Stimulated activated naive CD8-positive, alpha-beta T cell treated with anti-CD3 and anti-CD28 coated beads, Interleukin-15, Interleukin-2, amounts not matched to agents 100 ng/mL and 50 ng/mL, for 24 hours (primary cell): ENCODE results near the gene APMAP.
"Not testable (repeated sequence)": the region's sequence is repeated elsewhere in the genome, so short reads cannot be mapped to it uniquely, and the experiment has no call there.

ENCODE experiments used
- H3K27ac Mint-ChIP-seq: one replicate; pipeline ENCODE4 v1.8.0; 2021; ENCODE audit warnings: mild to moderate bottlenecking, mixed read lengths
- H3K27me3 Mint-ChIP-seq: one replicate; pipeline ENCODE4 v1.8.0; 2021; ENCODE audit warnings: mixed read lengths
- H3K36me3 Mint-ChIP-seq: one replicate; pipeline ENCODE4 v1.8.0; 2021; ENCODE audit warnings: low read depth, mixed read lengths
- H3K4me1 Mint-ChIP-seq: one replicate; pipeline ENCODE4 v1.8.0; 2021; ENCODE audit warnings: low read depth, mixed read lengths
- H3K4me3 Mint-ChIP-seq: one replicate; pipeline ENCODE4 v1.8.0; 2021; ENCODE audit warnings: mild to moderate bottlenecking, mixed read lengths
- H3K9me3 Mint-ChIP-seq: one replicate; pipeline ENCODE4 v1.8.0; 2021; ENCODE audit warnings: mixed read lengths

Gene APMAP

DNA sequence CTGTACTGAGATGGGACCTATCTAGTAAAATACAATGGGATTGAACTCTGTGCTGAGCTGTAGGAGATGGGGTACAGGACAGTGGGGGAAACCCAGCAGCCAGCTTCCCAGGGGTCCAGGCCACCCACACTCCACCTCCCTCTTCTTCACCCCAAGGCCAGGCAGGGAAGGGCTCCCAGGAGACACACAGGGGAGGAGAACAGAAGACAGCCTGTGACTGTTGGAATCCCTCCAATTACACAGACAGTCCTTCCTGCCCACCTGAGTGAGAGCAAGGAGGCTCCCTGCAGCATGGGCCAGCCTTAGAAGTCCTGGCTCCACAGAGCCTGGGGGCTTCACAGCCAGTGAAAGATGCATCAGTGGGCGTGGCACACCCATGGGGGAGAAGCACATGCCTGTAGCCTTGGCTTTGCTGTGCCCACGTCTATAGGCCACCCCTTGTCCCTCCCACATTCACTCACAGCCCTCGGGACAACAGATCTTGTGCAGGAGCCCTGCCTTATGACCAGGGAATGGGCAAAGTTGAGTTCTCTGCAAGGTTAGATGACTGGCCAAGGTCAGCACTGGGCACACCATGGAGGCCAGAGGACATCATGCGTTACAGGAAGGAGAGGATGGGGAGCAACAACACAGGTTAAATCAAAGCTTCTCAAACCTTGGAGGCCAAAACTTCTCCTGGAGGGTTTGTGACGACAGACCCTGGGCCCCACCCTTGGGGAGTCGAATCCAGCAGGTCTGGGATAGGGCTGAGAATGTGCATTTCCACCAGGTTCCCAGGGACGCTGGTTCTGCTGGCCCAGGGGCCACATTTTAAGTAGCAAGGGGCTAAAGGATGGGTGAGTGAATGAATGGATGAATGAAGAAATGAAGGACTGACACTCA lies 55.8 kb downstream of the APMAP start:
- no peak overlapping the region for H3K27ac Mint-ChIP-seq
- H3K4me1 Mint-ChIP-seq = peaks cover 21% of the 10 kb centered on the region
- no peak overlapping the region for H3K4me3 Mint-ChIP-seq
- no peaks in the 10 kb centered on the region for H3K27me3 Mint-ChIP-seq
- peaks cover 6% of the 10 kb centered on the region for H3K36me3 Mint-ChIP-seq
- peaks cover 16% of the 10 kb centered on the region for H3K9me3 Mint-ChIP-seq

DNA sequence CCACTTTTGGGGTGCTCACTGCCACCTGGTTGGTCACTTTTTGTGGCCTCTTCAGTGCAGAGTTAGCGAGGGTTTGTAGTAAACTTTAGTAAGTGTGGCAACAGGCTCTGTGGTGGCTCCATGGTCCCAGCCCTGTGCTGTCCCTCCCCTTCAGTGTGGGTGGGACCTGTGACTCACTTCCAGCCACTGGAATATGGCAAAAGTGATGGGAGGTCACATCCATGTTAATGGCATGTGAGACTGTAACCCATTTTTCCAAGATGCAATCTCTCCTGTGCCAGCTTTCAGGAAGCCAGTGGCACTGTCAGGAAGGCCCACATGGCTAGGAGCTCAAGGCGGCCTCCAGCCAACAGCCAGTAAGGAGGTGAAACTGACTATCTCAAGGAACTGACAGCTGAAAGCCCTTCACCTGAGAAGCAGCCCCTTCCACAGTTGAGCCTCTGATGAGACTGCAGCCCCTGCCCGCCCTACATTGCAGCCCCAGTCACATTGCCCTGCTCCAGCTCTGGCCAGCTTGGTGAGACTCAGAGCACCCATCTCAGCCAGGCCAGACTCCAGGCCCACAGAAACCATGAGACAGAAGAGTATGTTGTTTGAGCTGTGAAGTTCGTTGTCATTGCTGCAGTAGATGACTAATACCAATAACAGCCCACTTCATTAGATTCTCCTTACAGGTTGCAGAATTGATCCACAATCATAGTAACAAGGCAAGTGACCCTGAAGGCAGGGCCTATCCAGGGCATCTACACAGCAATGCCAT lies 56.6 kb downstream of the APMAP start:
- Mint-ChIP-seq H3K9me3 (peaks cover 11% of the 10 kb centered on the region), H3K4me3 (no peak overlapping the region), H3K36me3 (peaks cover 6% of the 10 kb centered on the region), H3K27me3 (no peaks in the 10 kb centered on the region), H3K27ac (no peak overlapping the region), H3K4me1 (peaks cover 28% of the 10 kb centered on the region)

DNA sequence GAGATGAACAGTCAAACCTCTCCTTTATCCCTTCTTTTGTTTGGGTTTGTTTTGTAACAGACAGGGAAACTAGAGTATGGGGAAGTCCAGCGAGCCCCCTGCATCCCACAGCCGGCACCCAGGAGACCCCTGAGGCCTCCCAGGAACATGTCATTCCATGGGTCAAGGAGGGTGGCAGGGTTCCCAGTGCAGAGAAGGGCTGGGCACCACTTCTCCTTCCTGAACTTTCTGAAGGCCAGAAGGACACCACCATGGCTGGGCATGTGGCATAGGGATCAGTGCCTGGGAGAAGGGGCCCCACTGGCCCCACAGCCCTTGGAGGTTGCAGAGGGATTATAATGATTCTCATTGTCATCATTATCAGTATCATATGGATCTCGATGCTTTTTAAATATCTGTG lies 57.4 kb downstream of the APMAP start:
- Mint-ChIP-seq H3K36me3 (no peaks in the 10 kb centered on the region), H3K27me3 (no peaks in the 10 kb centered on the region), H3K4me3 (no peak overlapping the region), H3K4me1 (peaks cover 36% of the 10 kb centered on the region), H3K27ac (no peak overlapping the region), H3K9me3 (peaks cover 4% of the 10 kb centered on the region)

DNA sequence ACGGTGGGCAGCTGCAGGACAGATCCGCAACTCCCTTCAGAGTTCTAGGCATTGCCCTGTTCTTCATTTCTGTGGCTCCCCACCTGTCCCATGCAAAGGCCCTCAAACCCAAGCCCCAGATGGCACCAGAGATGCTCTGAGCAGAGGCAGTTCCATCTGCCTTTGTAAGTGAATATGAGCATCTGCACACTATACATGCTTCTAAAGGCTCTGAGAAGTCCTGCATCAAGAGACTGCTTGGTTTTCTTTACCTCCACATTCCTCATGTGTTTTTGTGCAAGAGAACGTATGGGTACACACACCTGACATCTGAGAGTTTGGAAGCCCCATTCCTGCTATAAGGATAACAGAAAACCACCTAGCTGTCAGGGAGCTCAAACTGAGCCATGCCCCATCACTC lies 57.8 kb downstream of the APMAP start:
- Mint-ChIP-seq H3K4me3 (no peak overlapping the region), H3K27ac (no peak overlapping the region), H3K9me3 (peaks cover 4% of the 10 kb centered on the region), H3K4me1 (peaks cover 40% of the 10 kb centered on the region), H3K27me3 (no peaks in the 10 kb centered on the region), H3K36me3 (no peaks in the 10 kb centered on the region)

DNA sequence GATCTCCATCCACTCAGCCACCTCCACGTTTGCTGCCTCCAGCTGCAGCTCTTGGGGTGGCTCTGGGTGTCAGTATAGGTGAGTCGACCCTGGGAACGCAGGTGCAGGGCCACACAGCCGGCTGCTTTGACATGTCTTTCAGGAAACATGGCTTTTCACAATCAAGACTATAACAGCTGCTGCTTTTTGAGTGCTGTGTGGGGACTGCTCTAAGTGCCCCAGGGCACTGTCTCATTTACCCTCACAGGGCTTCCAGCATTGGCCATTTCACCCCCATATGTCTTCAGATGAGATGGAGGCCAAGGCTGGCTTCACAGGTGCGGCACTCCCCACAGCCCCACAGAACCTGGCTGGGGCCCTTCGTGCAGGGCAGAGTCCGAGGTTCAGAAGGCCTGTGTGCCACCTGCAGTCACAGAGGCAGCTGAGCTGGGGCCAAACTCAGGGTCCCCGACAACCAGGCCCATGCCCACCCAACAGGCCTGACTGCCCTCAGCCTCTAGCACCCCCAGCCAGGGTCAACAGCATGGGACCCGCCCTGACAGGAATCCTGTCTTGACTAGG lies 58.4 kb downstream of the APMAP start:
- no peaks in the 10 kb centered on the region for H3K36me3 Mint-ChIP-seq
- H3K4me3 Mint-ChIP-seq = no peak overlapping the region
- no peak overlapping the region for H3K27ac Mint-ChIP-seq
- H3K27me3 Mint-ChIP-seq = no peaks in the 10 kb centered on the region
- H3K4me1 Mint-ChIP-seq = peaks cover 41% of the 10 kb centered on the region
- H3K9me3 Mint-ChIP-seq = peaks cover 4% of the 10 kb centered on the region

DNA sequence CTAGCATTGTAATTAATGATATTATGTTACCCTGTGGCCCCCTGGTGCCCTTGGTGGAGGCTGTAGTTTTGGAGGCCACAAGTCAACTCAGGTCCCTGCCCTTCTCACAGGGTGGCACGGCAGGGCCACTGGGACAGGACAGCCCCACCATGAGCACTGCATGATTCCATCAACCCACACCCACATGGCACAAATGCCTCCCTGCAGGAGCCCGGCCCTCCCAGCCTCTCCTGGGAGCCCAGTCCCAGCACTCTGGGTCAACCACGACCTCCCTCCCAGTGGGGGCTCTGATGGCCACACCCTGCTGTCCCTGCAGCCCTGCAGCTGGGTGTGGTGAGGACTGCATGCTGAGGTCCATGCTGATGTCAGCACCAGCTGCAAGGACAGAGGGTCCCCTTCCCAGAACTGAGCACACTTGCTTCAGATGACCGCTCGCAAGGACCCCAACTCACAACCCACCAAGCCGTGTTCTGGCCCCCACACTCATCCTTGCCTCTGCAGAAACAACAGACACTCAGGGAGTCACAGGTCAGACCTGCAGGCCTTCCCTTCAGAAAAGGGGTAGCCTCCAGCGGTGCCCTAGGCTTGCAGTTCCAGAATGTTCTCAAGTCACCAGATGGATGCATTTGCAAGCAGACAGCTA lies 59.2 kb downstream of the APMAP start:
- no peaks in the 10 kb centered on the region for H3K36me3 Mint-ChIP-seq
- no peak overlapping the region for H3K27ac Mint-ChIP-seq
- H3K4me3 Mint-ChIP-seq = no peak overlapping the region
- peaks cover 41% of the 10 kb centered on the region for H3K4me1 Mint-ChIP-seq
- peaks cover 4% of the 10 kb centered on the region for H3K9me3 Mint-ChIP-seq
- H3K27me3 Mint-ChIP-seq = no peaks in the 10 kb centered on the region

DNA sequence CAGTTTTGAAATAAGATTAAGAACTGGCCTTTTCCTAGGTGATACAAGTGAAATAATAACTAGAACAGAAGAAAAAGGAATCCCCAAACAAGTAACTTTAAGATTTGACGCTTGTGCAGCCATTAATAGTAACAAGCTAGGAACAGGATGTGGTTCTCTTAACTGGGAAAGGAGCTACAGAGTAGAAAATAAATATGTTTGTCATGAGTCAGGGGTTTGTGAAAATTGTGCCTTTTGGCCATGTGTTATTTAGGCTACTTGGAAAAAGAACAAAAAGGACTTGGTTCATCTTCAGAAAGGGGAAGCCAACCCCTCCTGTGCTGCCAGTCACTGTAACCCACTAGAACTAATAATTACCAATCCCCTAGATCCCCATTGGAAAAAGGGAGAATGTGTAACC lies 60.7 kb downstream of the APMAP start:
- H3K4me1 Mint-ChIP-seq = peaks cover 41% of the 10 kb centered on the region
- not testable (repeated sequence) for H3K27me3 Mint-ChIP-seq, H3K9me3 Mint-ChIP-seq, H3K36me3 Mint-ChIP-seq, H3K4me3 Mint-ChIP-seq, H3K27ac Mint-ChIP-seq

DNA sequence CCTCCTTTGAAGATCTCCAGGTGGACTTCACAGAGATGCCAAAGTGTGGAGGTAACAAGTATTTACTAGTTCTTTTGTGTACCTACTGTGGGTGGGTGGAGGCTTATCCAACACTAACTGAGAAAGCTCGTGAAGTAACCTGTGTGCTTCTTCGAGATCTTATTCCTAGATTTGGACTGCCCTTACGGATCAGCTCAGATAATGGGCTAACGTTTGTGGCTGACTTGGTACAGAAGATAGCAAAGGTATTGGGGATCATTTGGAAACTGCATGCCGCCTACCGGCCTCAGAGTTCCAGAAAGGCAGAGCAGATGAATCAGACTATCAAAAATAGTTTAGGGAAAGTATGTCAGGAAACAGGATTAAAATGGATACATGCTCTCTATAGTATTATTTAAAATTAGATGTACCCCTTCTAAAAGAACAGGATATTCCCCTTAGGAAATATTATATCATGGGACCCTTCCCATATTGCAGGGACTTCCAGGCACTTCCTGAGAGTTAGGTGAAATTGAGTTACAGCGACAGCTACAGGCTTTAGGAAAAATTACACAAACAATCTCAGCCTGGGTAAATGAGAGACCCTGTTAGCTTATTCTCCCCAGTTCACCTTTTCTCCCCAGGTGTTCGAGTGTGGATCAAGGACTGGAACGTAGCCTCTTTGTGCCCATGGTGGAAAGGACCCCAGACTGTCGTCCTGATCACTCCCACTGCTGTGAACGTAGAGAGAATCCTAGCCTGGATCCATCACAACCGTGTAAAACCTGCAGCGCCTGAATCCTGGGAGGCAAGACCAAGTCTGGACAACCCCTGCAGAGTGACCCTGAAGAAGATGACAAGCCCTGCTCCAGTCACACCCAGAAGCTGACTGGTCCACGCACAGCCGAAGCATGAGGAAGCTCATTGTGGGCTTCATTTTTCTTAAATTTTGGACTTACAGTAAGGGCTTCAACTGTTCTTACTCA lies 61.5 kb downstream of the APMAP start:
- not testable (repeated sequence) for H3K4me3 Mint-ChIP-seq, H3K36me3 Mint-ChIP-seq, H3K9me3 Mint-ChIP-seq, H3K27me3 Mint-ChIP-seq
- peaks cover 38% of the 10 kb centered on the region for H3K4me1 Mint-ChIP-seq
- peak overlapping the region; percentile 24 for H3K27ac Mint-ChIP-seq

DNA sequence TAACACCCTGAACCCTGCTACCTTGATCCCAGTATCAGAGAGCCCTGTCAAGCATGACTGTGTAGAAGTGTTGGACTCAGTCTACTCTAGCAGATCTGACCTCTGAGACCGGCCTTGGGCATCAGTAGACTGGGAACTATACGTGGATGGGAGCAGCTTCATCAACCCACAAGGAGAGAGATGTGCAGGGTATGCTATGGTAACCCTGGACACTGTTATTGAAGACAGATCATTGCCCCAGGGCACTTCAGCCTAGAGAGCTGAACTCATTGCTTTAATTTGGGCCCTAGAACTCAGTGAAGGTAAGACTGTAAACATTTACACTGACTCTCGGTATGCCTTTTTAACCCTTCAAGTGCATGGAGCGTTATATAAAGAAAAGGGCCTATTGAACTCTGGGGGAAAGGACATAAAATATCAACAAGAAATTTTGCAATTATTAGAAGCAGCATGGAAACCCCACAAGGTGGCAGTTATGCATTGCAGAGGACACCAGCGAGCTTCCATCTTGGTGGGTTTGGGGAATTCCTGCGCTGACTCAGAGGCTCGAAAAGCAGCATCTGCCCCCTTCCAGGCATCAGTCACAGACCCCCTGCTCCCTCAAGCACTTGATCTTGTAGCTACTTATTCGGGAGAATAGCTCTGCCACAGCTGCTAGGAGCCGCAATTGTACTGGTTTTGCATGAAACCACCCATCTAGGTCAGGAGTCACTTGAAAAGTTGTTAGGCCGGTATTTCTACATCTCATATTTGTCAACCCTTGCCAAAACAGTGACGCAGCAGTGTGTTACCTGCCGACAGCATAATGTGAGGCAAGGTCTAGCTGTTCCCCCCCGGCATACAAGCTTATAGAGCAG lies 62.5 kb downstream of the APMAP start:
- H3K27ac Mint-ChIP-seq = peak overlapping the region; percentile 29
- not testable (repeated sequence) for H3K4me3 Mint-ChIP-seq, H3K27me3 Mint-ChIP-seq

DNA sequence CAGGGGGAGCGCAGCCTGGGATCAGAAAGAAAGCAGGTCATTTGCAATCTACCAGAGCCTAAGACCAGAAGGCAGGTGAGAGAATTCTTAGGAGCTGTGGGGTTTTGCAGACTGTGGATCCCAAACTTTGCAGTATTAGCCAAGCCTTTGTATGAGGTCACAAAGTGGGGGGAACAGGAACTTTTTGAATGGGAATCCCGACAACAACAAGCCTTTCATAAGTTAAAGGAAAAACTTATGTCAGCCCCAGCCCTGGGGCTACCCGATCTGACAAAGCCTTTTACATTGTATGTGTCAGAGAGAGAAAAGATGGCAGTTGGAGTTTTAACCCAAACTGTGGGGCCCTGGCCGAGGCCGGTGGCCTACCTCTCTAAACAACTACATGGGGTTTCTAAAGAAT lies 63.3 kb downstream of the APMAP start:
- not testable (repeated sequence) for H3K27ac Mint-ChIP-seq, H3K36me3 Mint-ChIP-seq, H3K9me3 Mint-ChIP-seq, H3K27me3 Mint-ChIP-seq, H3K4me3 Mint-ChIP-seq
- peaks cover 32% of the 10 kb centered on the region for H3K4me1 Mint-ChIP-seq

More for the DNA sequence above, 62.5 kb downstream of the APMAP start:
- peaks cover 32% of the 10 kb centered on the region for H3K4me1 Mint-ChIP-seq
- H3K9me3 Mint-ChIP-seq, H3K36me3 Mint-ChIP-seq: not testable (repeated sequence)

DNA sequence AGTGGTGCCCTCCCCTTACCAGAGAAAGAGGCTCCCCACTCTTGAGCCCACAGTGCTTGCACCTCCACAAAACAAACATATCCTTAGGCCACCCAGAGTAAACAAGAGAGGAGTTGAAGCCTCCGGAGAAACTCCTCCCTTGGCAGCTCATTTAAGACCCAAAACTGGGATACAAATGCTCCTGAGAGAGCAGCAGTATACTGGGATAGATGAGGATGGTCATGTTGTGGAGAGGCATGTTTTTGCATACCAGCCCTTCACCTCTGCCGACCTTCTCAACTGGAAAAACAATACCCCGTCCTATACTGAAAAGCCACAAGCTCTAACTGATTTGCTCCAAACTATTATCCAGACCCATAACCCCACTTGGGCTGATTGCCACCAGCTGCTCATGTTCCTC lies 71.8 kb downstream of the APMAP start:
- H3K4me3 Mint-ChIP-seq, H3K27me3 Mint-ChIP-seq, H3K36me3 Mint-ChIP-seq, H3K4me1 Mint-ChIP-seq, H3K27ac Mint-ChIP-seq, H3K9me3 Mint-ChIP-seq: not testable (repeated sequence)

DNA sequence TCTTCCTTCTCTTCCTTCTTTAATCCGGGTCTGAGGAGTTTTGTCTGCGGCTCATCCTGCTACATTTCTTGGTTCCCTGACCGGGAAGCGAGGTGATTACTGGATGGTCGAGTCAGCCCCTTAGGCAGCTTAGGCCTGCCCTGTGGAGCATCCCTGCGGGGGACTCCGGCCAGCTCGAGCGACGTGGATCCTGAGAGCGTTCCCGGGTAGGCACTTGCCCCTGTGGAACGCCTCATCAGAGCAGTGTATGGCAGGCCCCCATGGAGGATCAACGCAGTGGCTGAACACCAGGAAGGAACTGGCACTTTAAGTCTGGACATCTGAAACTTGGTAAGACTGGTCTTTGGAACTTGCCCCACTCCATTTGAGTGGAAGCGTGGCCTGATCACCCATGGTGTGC lies 72.9 kb downstream of the APMAP start:
- peak overlapping the region; percentile 8 for H3K27ac Mint-ChIP-seq
- H3K27me3 Mint-ChIP-seq, H3K36me3 Mint-ChIP-seq, H3K4me3 Mint-ChIP-seq, H3K9me3 Mint-ChIP-seq, H3K4me1 Mint-ChIP-seq: not testable (repeated sequence)
